DMS53 treated with DMSO at 0.1 percent for 48 hours (cell line): ENCODE results near the gene RPL32.

Source experiments
- DNase-seq: peaks from one replicate; lab custom pipeline; 2025; ENCODE audit not compliant: unreplicated experiment; lab: John Stamatoyannopoulos, UW

The RPL32 gene

DNA sequence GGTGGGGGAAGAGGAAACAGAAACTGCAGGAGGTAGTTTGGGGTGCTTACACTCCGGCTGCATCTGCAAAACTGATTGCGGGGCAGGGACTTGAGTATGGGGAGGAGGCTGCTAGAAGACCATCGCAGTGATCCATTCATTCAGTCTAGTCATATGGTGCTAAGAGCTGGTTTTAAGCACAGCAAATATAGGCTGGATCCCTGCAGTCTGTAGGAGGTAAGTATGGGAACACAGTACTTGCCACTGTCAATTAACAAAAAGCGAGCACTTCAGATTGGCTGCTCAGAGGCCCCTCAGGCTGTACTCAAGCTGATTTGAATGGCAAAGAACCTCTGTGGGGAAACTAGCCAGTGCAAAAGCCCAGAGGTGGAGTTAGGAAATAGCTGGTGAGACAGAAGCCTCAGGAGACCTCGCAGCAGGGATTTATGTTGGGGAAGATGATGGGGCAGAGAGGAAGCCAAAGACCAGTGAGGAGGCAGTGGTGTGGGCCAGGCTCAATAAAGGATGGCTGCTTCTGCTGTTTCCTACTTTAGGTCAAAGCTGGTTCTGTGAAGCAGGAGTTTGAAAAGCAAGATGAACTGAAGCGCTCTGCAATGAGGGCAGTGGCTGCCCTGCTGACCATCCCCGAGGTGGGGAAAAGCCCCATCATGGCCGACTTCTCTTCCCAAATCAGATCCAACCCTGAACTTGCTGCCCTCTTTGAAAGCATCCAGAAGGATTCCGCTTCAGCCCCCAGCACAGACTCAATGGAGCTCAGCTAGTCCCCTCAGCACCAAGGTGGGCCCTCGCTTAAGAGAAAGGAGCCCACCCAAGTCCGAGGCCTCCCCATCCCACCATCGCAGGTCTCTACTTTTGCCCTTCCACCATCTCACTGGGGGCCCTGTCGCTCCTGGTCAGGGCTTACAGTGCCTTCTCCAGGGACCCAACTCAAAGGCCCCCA, 7.9 kb downstream of the RPL32 start:
- DNase-seq: no peak

DNA sequence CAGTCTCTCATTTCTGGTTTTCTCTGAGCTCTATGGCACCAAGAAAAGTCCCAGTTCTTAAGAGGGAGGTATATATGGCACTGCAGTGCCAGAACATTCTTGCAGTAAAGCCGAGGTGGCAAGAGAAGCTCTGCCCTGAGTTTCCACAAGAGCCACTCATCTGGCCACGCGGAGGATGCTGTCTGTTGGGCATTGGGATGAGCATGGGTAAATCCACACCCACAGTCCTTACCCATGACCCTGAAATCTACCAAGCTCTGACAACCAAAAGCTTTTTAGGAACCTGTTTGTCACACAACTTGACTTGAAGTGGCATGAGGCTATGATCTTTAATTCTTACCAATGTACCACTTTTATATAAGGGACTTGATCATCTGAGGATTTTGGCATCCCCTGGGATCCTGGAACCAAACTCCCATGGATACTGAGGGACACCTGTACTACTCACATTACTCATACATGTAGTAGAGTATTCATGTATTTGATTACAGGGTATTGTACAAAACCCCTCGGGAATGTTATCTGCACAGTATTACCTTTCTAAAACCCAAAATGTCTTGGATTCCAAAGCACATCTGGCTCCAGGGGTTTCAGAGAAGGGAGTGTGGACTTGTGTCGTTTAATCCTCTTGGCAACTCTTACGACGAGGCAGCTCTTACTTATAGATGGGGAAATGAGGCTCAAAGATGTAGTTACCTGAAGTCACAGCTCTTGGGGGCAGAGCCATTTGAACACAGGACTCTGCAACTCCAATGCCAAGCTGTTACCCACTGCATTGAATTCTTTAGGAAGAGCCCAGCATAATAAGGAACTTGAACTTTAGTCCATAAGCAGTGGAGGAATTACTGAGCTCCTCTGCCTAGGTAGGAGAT, 8.8 kb downstream of the RPL32 start:
- DNase-seq: no peak

DNA sequence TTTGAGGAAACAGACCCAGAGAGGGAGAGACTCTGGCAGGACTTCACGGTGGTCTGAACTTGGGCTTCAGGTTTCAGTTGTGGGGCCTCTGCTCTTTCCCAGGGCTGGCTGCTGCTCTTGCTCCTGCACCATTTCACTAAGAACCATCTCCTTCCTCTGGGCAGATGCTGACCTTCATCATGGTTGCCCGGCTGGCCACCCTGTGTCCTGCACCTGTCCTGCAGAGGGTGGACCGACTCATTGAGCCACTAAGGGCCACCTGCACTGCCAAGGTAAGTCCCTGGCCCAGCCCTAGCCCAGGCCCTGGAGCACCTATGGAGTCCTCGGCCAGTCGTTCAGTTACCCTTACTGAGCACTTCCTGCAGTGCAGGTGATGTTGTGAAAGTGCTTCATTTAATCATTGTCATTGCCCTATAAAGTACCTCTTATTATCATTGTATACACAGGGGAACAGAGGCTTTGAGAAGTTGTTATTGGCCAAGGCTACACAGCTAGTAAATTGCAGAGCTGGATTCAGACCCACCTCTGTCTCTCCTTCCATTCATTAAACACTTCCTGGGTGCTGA, 10.0 kb downstream of the RPL32 start:
- no peak for DNase-seq

DNA sequence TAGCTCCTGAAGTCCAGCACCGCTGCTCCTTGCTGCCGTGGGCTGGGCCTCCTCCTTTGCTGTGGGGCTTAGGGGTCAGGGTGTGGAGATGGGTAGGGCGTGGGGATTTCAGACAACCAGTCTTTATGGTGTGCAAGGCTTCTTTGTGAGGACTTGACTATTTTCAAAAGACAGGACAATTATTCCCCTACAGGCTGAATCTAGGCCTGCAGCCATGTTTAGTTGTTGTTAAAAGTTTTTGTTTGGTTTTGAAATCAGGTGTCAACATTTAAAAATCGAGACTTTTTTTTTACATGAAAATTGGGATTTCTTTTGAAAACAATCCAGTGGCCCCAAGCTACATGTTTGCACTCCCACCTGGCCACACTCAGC, 10.6 kb downstream of the RPL32 start:
- DNase-seq: no peak

DNA sequence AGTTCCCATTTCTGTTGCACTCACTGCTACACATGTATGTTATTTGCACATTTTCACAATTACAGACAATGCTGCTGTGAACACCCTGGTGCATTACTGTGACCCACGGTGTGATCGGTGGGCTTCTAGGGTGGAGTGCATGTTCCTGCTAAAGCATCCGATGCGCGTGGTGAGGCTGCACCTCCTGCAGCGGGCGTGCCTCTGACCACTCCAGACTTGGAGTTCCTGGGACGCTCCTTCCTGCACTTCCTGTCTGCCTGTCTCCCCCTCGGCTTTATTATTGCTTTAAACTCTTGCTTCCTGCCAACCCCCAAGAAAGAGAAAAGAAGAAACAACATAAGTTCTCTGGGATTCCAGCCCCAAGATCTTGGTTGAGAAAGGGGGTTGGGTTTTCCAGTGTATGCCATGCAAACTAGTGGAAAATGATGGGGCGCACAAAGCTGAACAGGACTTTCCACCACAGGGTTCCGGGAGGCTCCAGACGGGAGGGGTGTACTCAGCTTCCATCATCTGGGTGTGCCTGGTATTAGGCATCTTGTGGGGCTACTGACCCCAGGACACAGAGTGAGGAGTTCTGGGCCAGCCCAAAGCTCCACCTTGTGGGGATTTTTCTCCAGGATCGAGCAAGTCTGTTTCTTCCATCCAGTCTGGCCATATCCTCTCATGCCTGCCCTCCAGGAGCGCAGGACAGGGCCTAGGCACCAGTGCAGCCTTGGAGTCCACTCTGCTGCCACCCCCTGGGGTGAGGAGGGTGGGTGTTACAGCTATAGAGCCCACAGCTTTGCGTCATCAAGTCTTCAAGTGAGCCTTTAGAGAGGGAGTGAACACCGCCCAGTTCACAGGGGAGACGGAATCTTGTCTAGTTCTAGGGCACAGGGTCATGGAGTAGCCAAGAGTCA, 11.2 kb downstream of the RPL32 start:
- DNase-seq: no peak

DNA sequence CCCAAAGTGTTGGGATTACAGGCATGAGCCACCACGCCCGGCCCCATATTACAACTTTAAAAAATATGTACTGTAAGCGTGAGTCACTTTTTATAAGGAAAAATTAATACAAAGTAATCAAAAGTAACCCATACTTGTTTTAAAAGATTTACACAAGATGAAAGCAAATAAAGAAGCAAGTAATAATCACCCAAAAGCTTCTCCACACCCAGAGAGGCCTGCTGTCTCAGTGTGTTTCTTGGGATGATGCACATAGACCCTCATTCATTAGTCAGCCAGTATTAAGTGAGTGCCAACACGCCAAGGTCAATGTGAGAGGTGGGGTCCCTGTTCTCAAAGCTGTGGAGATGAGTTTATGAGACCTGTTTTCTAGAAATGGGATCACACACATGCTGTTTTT, 12.0 kb downstream of the RPL32 start:
- DNase-seq: no peak

DNA sequence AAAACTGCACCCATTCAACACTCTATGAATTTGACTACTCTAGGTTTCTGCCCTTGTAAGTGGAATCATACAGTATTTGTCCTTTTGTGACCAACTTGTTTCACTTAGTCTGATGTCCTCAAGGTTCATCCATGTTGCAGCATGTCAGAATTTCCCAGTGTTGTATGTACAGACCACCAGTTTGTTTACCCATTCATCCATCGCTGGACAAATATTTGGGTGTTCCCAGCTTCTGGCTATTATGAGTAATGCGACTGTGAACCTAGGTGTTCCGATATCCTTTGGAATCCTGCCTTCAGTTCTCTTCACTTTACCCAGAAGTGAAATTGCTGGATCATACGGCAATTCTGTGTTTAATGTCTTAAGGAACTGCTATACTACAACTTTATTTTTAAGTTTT, 12.6 kb downstream of the RPL32 start:
- DNase-seq: no peak

DNA sequence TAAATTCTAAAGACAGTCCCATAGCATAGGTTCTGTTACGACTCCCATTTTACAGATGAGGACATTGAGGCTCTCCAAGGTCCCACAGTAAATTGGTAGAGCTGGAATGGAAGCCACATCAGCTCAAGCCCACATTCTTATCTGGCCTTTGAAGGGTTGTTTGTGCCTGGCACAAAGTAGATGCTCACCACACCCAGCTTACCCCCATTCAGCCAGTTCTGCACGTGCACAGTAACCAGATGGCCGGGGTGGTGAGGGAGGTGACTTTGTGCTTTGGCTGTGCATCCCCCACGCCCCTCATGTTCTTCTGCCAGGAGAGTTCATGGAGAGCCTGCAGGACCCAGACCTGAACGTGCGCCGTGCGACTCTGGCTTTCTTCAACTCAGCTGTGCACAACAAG, 16.2 kb downstream of the RPL32 start:
- DNase-seq: no peak

DNA sequence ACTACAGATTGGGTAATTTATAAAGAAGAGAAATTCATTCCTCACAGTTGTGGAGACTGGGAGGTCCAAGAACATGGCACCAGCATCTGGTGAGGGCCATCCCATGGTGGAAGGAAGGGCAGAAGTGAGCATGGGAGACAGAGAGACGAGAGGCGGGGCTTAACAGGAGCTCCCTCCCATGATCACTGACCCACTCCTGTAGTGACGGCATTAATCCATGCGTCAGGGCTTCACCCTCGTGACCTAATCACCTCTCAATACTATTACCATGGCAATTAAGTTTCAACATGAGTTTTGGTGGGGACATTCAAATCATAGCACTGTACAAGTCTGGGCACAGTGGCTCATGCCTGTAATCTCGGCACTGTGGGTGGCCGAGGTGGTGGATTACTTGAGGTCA, 17.1 kb downstream of the RPL32 start:
- DNase-seq: no peak

DNA sequence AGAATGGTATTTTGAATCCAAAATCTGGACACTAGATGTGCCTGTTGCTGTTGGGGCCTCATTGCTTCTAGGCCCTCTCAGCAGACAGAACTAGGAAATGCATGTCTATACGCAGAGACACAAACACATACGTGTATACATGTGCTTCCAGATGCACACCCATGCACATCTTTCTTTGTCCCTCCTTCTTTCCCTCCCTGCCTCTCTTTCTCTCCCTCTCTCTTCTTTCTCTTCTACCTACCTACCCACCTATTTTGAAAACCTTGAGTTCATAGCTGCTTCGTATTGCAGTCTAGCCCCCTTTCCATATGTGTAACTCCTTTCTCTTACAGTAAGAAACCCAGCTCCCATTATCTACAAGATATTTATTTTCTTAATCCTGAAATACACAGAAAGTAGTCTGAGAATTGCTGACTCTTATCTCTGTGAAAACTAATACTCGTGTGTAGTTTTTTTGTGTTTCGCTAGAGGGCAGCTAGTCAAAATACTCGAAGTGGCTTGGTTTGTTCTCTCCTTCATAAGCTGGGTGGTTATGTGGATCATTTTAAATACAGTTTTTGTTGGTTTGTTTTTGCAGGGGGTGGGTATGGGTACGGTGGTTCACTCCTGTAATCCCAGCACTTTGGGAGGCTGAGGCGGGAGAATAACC, 18.5 kb downstream of the RPL32 start:
- DNase-seq: no peak

DNA sequence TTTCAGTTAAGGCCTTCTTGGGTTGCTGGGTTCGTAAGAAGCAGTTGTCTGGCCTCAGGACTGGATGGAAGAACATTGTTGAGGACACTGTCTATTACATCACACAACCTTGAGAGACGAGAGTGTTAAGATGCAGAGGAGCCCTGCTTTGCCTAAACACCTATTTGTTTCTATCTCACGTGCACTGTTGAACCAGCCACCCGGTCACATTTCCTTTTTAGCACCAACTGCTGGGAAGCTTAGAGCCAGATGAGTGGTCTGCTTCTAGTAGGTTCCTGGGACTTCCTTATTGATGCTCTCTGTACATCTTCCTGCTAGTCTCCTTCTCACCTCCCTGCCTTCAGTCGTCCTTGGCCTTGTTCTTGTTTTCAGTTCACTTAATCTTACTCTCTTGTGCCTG, 22.6 kb downstream of the RPL32 start:
- no peak for DNase-seq

DNA sequence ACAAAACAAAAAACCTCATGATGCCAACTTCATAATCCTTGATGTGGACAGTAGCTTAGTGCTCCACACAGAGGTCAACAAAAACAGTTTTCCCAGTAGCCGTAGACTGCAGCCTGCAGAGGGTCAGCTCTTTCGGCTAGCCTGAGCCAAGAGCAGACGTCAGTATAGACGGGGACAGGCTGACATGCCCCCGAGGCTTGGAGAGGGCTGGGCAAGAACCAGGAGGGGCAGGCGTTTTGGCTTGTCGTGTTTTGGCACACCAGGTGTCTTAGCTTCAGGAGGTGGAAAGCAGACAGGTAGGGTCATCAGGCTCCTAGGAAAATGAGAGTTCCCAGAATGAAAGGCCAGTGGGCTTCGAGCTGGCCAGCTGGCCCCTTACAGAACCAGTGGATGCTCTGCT, 23.1 kb downstream of the RPL32 start:
- DNase-seq: no peak

DNA sequence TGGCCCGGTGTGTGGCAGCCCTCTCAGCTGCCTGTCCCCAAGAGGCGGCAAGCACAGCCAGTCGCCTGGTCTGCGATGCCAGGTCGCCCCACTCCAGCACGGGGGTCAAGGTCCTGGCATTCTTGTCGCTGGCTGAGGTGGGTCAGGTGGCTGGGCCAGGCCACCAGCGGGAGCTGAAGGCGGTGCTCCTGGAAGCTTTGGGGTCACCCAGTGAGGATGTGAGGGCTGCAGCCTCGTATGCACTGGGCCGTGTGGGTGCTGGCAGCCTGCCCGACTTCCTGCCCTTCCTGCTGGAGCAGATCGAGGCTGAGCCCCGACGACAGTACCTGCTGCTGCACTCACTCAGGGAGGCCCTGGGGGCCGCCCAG, 24.0 kb downstream of the RPL32 start:
- no peak for DNase-seq

DNA sequence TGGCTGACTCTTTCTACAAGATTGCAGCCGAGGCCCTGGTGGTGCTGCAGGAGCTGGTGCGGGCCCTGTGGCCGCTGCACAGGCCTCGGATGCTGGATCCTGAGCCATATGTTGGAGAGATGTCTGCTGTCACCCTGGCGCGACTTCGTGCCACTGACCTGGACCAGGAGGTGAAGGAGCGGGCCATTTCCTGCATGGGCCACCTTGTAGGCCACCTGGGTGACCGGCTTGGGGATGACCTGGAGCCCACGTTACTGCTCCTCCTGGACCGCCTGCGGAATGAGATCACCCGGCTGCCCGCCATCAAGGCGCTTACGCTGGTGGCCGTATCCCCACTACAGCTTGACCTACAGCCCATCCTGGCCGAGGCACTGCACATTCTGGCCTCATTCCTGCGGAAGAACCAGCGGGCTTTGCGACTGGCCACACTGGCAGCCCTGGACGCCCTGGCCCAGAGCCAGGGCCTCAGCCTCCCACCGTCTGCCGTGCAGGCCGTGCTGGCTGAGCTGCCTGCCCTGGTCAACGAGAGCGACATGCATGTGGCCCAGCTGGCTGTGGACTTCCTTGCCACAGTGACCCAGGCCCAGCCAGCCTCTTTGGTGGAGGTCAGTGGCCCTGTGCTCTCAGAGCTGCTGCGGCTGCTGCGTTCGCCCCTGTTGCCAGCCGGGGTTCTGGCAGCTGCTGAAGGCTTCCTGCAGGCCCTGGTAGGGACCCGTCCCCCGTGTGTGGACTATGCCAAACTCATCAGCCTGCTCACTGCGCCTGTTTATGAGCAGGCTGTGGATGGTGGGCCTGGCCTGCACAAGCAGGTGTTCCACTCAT, 24.6 kb downstream of the RPL32 start:
- no peak for DNase-seq

DNA sequence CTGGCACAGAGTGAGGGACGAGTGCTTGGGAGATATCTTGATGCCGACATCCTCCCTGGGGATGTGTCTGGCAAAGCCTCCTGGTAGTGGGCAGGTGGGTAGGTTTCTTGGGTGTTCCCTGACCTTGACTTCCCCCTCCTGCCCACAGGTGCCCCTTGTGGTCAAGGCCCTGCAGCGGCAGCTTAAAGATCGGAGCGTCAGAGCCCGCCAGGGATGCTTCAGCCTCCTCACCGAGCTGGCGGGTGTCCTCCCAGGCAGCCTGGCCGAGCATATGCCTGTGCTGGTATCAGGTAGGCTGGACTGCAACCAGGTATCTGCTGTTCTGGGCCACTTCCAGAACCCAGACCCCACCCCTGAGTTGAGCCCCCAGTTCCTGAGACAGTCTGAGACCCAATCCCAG, 25.6 kb downstream of the RPL32 start:
- no peak for DNase-seq

DNA sequence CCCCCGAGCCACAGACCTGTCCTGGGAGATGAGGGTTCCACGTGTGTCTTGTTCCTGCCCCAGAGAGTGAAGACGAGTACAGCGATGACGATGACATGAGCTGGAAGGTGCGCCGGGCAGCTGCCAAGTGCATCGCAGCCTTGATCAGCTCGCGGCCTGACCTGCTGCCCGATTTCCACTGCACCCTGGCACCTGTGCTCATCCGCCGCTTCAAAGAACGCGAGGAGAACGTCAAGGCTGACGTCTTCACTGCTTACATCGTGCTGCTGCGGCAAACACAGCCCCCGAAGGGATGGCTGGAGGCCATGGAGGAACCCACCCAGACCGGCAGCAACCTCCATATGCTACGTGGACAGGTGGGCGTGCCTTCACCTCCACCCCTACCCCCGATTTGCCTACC, 26.3 kb downstream of the RPL32 start:
- no peak for DNase-seq

DNA sequence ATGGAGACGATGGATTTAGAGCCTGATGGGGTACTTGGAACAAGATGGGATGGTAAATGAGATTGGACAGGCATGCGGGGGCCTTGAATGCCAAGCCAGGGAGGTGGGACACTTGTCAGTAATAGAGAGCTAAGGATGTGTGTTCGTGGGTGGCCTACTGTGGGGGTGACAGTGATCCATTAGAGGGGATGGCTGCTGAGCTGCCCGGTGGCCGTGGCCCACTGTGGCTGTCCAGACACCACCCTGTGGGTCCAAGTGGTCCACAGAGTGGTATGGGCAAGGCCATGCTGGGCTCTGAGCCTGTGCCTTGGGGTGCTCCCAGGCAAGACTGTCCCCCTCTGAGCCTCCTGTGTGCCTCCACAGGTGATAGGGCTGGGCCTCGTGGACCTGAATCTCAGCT, 27.4 kb downstream of the RPL32 start:
- no peak for DNase-seq

DNA sequence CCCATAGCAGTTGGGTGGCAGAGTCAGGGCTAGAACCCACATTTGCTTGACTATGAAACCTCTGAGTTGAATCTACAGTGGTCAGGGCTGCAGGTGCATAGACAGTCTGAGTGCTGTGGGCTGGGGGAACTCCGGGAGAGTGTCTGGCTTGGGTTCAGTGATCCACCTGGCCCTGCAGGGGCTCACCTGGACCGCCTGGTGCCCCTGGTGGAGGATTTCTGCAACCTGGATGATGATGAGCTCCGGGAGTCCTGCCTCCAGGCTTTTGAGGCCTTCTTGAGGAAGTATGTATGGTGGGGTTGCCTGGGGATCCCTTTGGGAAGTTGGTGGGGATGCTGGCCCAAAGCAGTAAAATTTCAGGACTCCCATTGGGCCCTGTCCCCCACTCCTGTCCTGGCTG, 28.6 kb downstream of the RPL32 start:
- DNase-seq: no peak

DNA sequence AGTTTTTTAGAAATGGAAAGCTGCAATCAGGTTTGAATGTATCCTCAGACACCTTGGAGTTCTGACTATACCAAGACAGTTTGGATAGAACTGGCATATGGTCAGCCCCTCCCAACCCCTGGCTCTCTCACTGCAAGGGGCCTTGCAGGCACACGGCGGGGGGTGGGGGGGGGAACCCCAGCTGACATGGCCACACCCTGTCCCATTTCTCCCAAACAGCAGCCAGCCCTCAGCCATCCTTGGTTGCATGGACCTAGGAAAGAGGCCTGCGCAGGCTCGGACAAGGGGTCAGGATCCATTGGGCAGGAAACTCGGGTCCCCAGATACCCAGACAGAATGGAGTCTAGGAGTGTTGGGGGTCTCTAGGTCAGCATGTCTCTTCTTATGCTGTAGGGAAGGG, 30.4 kb downstream of the RPL32 start:
- DNase-seq: no peak
